ENCODE results near the gene TTPAL.
"Not testable (repeated sequence)": the region's sequence is repeated elsewhere in the genome, so short reads cannot be mapped to it uniquely, and the experiment has no call there.

Gene TTPAL

GRCh38 chr20:44470327-44470726 lies 5.3 kb upstream of the TTPAL start:
- Histone ChIP-seq H3K36me3 (no peaks in the 10 kb centered on the region), H3K9me3 (no peaks in the 10 kb centered on the region), H3K27me3 (no peaks in the 10 kb centered on the region), H3K4me3 (ENCODE audit: low read depth, low read length) (no peak overlapping the region), H3K4me1 (no peaks in the 10 kb centered on the region)
- no peak for DNase-seq
- no peak for TF ChIP-seq CTCF (IDR thresholded peaks at IDR 0.05; ENCODE audit: low read depth, low read length)

DNA sequence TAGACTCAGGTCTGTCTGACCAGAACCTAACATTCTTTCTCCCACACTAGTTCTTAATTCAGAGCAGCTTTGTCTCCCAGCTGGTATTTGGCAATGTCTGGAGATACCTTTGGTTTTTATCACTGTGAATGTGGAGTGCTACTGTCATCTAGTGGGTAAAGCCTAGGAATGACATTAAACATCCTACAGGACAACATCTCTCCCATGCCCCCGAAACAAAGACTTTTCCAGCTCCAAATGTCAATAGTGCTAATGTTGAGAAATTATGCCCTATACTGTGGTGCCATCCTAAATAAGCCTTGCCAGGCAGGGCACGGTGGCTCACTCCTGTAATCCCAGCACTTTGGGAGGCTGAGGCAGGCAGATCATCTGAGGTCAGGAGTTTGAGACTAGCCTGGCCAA lies 4.2 kb upstream of the TTPAL start:
- TF ChIP-seq CTCF (IDR thresholded peaks at IDR 0.05; ENCODE audit: low read depth, low read length), result peak; percentile 65
- Histone ChIP-seq H3K27me3 (no peaks in the 10 kb centered on the region), H3K9me3 (no peaks in the 10 kb centered on the region), H3K36me3 (no peaks in the 10 kb centered on the region), H3K4me3 (ENCODE audit: low read depth, low read length) (no peak overlapping the region), H3K4me1 (no peaks in the 10 kb centered on the region)
- DNase-seq, result no peak

DNA sequence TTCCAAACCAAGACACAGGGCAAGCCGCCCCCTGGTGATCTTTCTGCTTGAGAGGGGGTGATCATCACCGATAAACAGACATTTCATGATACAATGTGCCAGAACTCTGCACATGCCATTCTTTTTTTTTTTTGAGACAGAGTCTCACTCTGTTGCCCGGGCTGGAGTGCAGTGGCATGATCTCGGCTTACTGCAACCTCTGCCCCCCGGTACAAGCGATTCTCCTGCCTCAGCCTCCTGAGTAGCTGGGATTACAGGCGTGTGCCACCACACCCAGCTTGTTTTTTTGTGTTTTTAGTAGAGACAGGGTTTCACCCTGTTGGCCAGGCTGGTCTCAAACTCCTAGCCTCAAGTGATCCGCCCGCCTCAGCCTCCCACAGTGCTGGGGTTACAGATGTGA lies 3.4 kb upstream of the TTPAL start:
- H3K36me3 ChIP-seq; H3K4me3 ChIP-seq (ENCODE audit: low read depth, low read length); H3K27me3 ChIP-seq; H3K9me3 ChIP-seq; H3K4me1 ChIP-seq; DNase-seq: not testable (repeated sequence)

- no peak for DNase-seq
- no peaks in the 10 kb centered on the region for H3K4me1 ChIP-seq
- H3K4me3 ChIP-seq (ENCODE audit: low read depth, low read length), result peak overlapping the region; percentile 74
- TF ChIP-seq CTCF (IDR thresholded peaks at IDR 0.05; ENCODE audit: low read depth, low read length), result no peak
- H3K27me3 ChIP-seq, result no peaks in the 10 kb centered on the region
- H3K36me3 ChIP-seq, result 0 out of 2 replicates have a peak, but pooled peaks cover under 1% of the 10 kb centered on the region
- H3K9me3 ChIP-seq, result no peaks in the 10 kb centered on the region
Measured at GRCh38 chr20:44475372-44475693, 341 bp upstream of the TTPAL start.

- H3K27me3 ChIP-seq, result no peaks in the 10 kb centered on the region
- no peaks in the 10 kb centered on the region for H3K9me3 ChIP-seq
- TF ChIP-seq CTCF (IDR thresholded peaks at IDR 0.05; ENCODE audit: low read depth, low read length), result no peak
- DNase-seq, result no peak
- no peak overlapping the region for H3K4me3 ChIP-seq (ENCODE audit: low read depth, low read length)
- H3K36me3 ChIP-seq, result peaks cover 3% of the 10 kb centered on the region
- no peaks in the 10 kb centered on the region for H3K4me1 ChIP-seq
Measured at GRCh38 chr20:44477151-44477550, 1.5 kb downstream of the TTPAL start.

DNA sequence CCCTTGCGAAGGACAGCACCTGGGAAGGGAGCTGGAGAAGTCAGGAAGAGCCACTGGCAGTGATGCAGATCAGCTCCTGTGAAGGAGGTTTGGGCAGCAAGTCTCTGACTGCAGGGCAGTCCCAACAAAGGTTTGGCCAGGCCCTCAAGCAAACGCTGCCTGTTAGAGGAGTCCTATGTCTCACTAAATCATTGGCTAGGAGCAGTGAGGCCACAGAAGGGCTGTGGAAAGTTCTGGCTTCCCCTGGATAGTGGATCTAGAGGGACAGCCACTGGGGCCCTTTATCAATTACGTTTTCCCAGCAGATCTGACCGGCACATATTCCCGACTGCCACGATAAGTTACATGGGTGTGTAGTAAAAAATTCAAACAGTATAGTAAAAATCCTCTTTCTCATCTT lies 2.5 kb downstream of the TTPAL start:
- no peak for DNase-seq

More for the DNA sequence above, 2.5 kb downstream of the TTPAL start:
- H3K9me3 ChIP-seq, result no peaks in the 10 kb centered on the region
- TF ChIP-seq CTCF (IDR thresholded peaks at IDR 0.05; ENCODE audit: low read depth, low read length), result no peak
- no peak overlapping the region for H3K4me3 ChIP-seq (ENCODE audit: low read depth, low read length)
- H3K27me3 ChIP-seq, result no peaks in the 10 kb centered on the region
- H3K4me1 ChIP-seq, result no peaks in the 10 kb centered on the region
- H3K36me3 ChIP-seq, result peaks cover 7% of the 10 kb centered on the region
